ENCODE results near the gene PTMA.
"Not testable (repeated sequence)": the region's sequence is repeated elsewhere in the genome, so short reads cannot be mapped to it uniquely, and the experiment has no call there.

PTMA gene

GRCh38 chr2:231743376-231744116, 35.2 kb downstream of the PTMA start:
- no peak overlapping the region for H3K4me3 ChIP-seq (ENCODE audit: low read depth, low read length)
- DNase-seq (ENCODE audit: low read depth) = no peak

- no peak overlapping the region for H3K4me3 ChIP-seq (ENCODE audit: low read depth, low read length)
- no peak for DNase-seq (ENCODE audit: low read depth)
These were observed 37.1 kb downstream of the PTMA start for GRCh38 chr2:231745303-231746038.

- H3K4me3 ChIP-seq (ENCODE audit: low read depth, low read length); DNase-seq (ENCODE audit: low read depth): not testable (repeated sequence)
These were observed 40.0 kb downstream of the PTMA start for GRCh38 chr2:231748153-231748896.

- not testable (repeated sequence) for DNase-seq (ENCODE audit: low read depth); H3K4me3 ChIP-seq (ENCODE audit: low read depth, low read length)
These were observed 40.7 kb downstream of the PTMA start for GRCh38 chr2:231749016-231749415.

GRCh38 chr2:231751042-231751815, 42.9 kb downstream of the PTMA start:
- no peak overlapping the region for H3K4me3 ChIP-seq (ENCODE audit: low read depth, low read length)
- no peak for DNase-seq (ENCODE audit: low read depth)

- DNase-seq (ENCODE audit: low read depth) = no peak
- H3K4me3 ChIP-seq (ENCODE audit: low read depth, low read length) = no peak overlapping the region
These were observed 43.7 kb downstream of the PTMA start for GRCh38 chr2:231752061-231752460.

GRCh38 chr2:231761735-231762134, 53.4 kb downstream of the PTMA start:
- no peak for DNase-seq (ENCODE audit: low read depth)
- H3K4me3 ChIP-seq (ENCODE audit: low read depth, low read length) = no peak overlapping the region

Data from skeletal muscle cell (primary cell).